Measurements from ENCODE around the gene RPS6KA1. TPM values are rescaled to one million over a fixed set of nuclear protein-coding genes. Genes with fewer than 3 reads are reported as not detected.

Gene RPS6KA1
- total and polyA plus RNA-seq, 3 experiments from 2014 or later: 187 to 193 (median 189) TPM

- peak overlapping the region in 2 of 8 donors; percentile 54 to 58 for H3K27ac Mint-ChIP-seq
- POLR2A ChIA-PET: no interaction called here
These were observed 26.0 kb downstream of the RPS6KA1 start for GRCh38 chr1:26555550-26555981.

GRCh38 chr1:26556111-26556510 is 26.6 kb downstream of the RPS6KA1 start:
- Histone ChIP-seq H3K4me1 (ENCODE audit: insufficient read depth, low read length) (peaks cover 15% of the 10 kb centered on the region), H3K36me3 (ENCODE audit: insufficient read depth, low read length) (peaks cover 69% of the 10 kb centered on the region), H3K9me3 (ENCODE audit: low read length) (no peaks in the 10 kb centered on the region), H3K4me3 (ENCODE audit: low read length) (no peak overlapping the region), H3K27ac (ENCODE audit: low read depth, low read length) (no peak overlapping the region), H3K27me3 (ENCODE audit: insufficient read depth, low read length, poor library complexity, severe bottlenecking) (no peaks in the 10 kb centered on the region)
- Mint-ChIP-seq H3K27ac (peak overlapping the region in 2 of 8 donors; percentile 64 to 79), H3K36me3 (peaks cover 9 to 91% (median 21%) of the 10 kb centered on the region in 3 donors), H3K9me3 (no peaks in the 10 kb centered on the region), H3K4me3 (no peak overlapping the region), H3K4me1 (peaks cover 7 to 11% (median 10%) of the 10 kb centered on the region in 3 donors), H3K27me3 (no peaks in the 10 kb centered on the region)
- ChIA-PET POLR2A (no interaction called here), CTCF (interaction anchor here (0.6 to 3.0 kb wide), 4 partner anchors 15 to 67 kb away, joined by 3 to 11 read pairs (median 4); no protein-coding TSS in a partner anchor)
- no peak for DNase-seq

More at GRCh38 chr1:26555550-26555981, 26.0 kb downstream of the RPS6KA1 start:
- H3K27me3 ChIP-seq (ENCODE audit: insufficient read depth, low read length, poor library complexity, severe bottlenecking): no peaks in the 10 kb centered on the region
- Mint-ChIP-seq H3K27me3 (no peaks in the 10 kb centered on the region), H3K9me3 (no peaks in the 10 kb centered on the region), H3K4me3 (no peak overlapping the region), H3K4me1 (peaks cover 7 to 11% (median 10%) of the 10 kb centered on the region in 3 donors), H3K36me3 (peaks cover 9 to 90% (median 21%) of the 10 kb centered on the region in 3 donors)
- peaks cover 68% of the 10 kb centered on the region for H3K36me3 ChIP-seq (ENCODE audit: insufficient read depth, low read length)
- H3K4me1 ChIP-seq (ENCODE audit: insufficient read depth, low read length): peaks cover 15% of the 10 kb centered on the region
- H3K4me3 ChIP-seq (ENCODE audit: low read length): no peak overlapping the region
- CTCF ChIA-PET: interaction anchor here (1.2 to 3.0 kb wide), 3 partner anchors 14 to 55 kb away, joined by 3 to 11 read pairs (median 5); no protein-coding TSS in a partner anchor
- DNase-seq: no peak
- H3K27ac ChIP-seq (ENCODE audit: low read depth, low read length): no peak overlapping the region
- no peaks in the 10 kb centered on the region for H3K9me3 ChIP-seq (ENCODE audit: low read length)

GRCh38 chr1:26557008-26557407 is 27.4 kb downstream of the RPS6KA1 start:
- H3K4me1 Mint-ChIP-seq: peaks cover 7 to 15% (median 13%) of the 10 kb centered on the region in 3 donors
- H3K36me3 ChIP-seq (ENCODE audit: insufficient read depth, low read length): peaks cover 67% of the 10 kb centered on the region
- no peak overlapping the region for H3K27ac ChIP-seq (ENCODE audit: low read depth, low read length)
- POLR2A ChIA-PET: no interaction called here
- H3K4me3 ChIP-seq (ENCODE audit: low read length): no peak overlapping the region
- CTCF ChIA-PET: no interaction called here
- H3K27me3 ChIP-seq (ENCODE audit: insufficient read depth, low read length, poor library complexity, severe bottlenecking): no peaks in the 10 kb centered on the region
- H3K27ac Mint-ChIP-seq: peak overlapping the region in 2 of 8 donors; percentile 86 to 93
- no peak overlapping the region for H3K4me3 Mint-ChIP-seq
- no peak for DNase-seq
- no peaks in the 10 kb centered on the region for H3K9me3 Mint-ChIP-seq
- H3K9me3 ChIP-seq (ENCODE audit: low read length): no peaks in the 10 kb centered on the region
- H3K27me3 Mint-ChIP-seq: no peaks in the 10 kb centered on the region
- H3K36me3 Mint-ChIP-seq: peaks cover 15 to 91% (median 27%) of the 10 kb centered on the region in 3 donors
- H3K4me1 ChIP-seq (ENCODE audit: insufficient read depth, low read length): peaks cover 15% of the 10 kb centered on the region

DNA sequence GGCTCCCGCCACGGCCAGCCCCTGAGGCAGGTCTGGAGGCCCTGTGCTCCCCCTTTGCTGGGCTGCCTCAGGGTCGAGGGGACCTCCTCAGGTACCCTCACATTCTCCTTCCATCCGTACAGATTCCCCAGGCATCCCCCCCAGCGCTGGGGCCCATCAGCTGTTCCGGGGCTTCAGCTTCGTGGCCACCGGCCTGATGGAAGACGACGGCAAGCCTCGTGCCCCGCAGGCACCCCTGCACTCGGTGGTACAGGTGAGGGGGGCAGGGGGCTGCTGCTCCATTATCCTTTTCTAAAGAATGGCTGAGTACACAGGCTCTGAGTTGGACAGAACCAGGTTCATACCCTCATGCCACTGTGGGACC is 29.1 kb downstream of the RPS6KA1 start:
- Mint-ChIP-seq H3K4me3 (no peak overlapping the region), H3K4me1 (peaks cover 4 to 11% (median 11%) of the 10 kb centered on the region in 3 donors), H3K27me3 (no peaks in the 10 kb centered on the region), H3K27ac (no peak overlapping the region), H3K9me3 (no peaks in the 10 kb centered on the region), H3K36me3 (peaks cover 20 to 91% (median 28%) of the 10 kb centered on the region in 3 donors)
- no peak overlapping the region for H3K27ac ChIP-seq (ENCODE audit: low read depth, low read length)
- ChIA-PET CTCF (no interaction called here), POLR2A (interaction anchor here (0.5 kb wide), 1 partner anchor 251 kb away, joined by 3 read pairs; no protein-coding TSS in a partner anchor)
- peaks cover 62% of the 10 kb centered on the region for H3K36me3 ChIP-seq (ENCODE audit: insufficient read depth, low read length)
- H3K9me3 ChIP-seq (ENCODE audit: low read length): no peaks in the 10 kb centered on the region
- no peaks in the 10 kb centered on the region for H3K27me3 ChIP-seq (ENCODE audit: insufficient read depth, low read length, poor library complexity, severe bottlenecking)
- H3K4me3 ChIP-seq (ENCODE audit: low read length): no peak overlapping the region
- peaks cover 12% of the 10 kb centered on the region for H3K4me1 ChIP-seq (ENCODE audit: insufficient read depth, low read length)
- DNase-seq: no peak

DNA sequence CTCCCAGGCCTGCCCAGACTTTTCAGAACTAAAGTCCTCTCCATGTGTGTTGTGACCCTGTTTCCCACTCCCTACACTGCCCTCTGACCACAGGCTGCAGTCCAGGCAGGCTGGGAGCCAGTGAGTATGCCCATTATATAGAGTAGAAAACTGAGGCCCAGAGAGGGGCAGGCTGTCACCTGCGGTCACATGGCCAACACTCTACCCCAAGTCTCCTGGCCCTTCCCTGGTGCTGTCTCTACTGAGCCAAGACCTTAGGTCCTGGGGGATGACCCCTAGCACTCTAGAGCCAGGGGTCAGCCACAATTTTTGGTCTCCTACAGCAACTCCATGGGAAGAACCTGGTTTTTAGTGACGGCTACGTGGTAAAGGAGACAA is 30.8 kb downstream of the RPS6KA1 start:
- no peaks in the 10 kb centered on the region for H3K27me3 ChIP-seq (ENCODE audit: insufficient read depth, low read length, poor library complexity, severe bottlenecking)
- ChIA-PET CTCF (interaction anchor here (2.5 kb wide), 1 partner anchor 22 kb away, joined by 9 read pairs; no protein-coding TSS in a partner anchor), POLR2A (no interaction called here)
- no peak overlapping the region for H3K4me3 ChIP-seq (ENCODE audit: low read length)
- DNase-seq: no peak
- Mint-ChIP-seq H3K36me3 (peaks cover 20 to 85% (median 28%) of the 10 kb centered on the region in 3 donors), H3K4me3 (no peak overlapping the region), H3K4me1 (peaks cover 3 to 16% (median 12%) of the 10 kb centered on the region in 3 donors), H3K27me3 (no peaks in the 10 kb centered on the region), H3K9me3 (no peaks in the 10 kb centered on the region), H3K27ac (peak overlapping the region in 1 of 8 donors; percentile 58)
- no peaks in the 10 kb centered on the region for H3K4me1 ChIP-seq (ENCODE audit: insufficient read depth, low read length)
- no peaks in the 10 kb centered on the region for H3K9me3 ChIP-seq (ENCODE audit: low read length)
- peaks cover 44% of the 10 kb centered on the region for H3K36me3 ChIP-seq (ENCODE audit: insufficient read depth, low read length)
- no peak overlapping the region for H3K27ac ChIP-seq (ENCODE audit: low read depth, low read length)

DNA sequence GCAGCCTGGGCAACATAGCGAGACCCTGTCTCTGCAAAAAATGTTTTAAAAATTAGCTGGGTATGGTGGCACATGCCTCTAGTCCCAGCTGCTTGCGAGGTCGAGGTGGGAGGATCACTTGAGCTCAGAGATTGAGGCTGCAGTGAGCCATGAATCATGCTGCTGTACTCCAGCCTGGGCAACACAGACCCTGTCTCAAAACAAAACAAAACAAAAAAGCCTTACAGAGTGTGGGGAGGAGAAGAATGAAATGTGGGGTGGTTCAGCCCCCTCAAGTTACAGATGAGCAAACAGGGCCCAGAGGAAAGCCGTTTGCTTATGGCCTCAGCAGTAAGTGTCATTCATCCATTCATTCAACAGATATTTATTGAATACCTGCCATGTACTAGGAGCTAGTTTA is 40.7 kb downstream of the RPS6KA1 start:
- Mint-ChIP-seq H3K4me3 (no peak overlapping the region), H3K36me3 (peaks cover 0 to 83% (median 15%) of the 10 kb centered on the region in 3 donors), H3K4me1 (peaks cover 4 to 17% (median 9%) of the 10 kb centered on the region in 3 donors), H3K27ac (peak overlapping the region in 4 of 8 donors; percentile 4 to 81 (median 74)), H3K9me3 (no peaks in the 10 kb centered on the region), H3K27me3 (no peaks in the 10 kb centered on the region)
- no peak overlapping the region for H3K4me3 ChIP-seq (ENCODE audit: low read length)
- CTCF ChIA-PET: no interaction called here
- H3K9me3 ChIP-seq (ENCODE audit: low read length): no peaks in the 10 kb centered on the region
- H3K27me3 ChIP-seq (ENCODE audit: insufficient read depth, low read length, poor library complexity, severe bottlenecking): no peaks in the 10 kb centered on the region
- DNase-seq: no peak
- H3K4me1 ChIP-seq (ENCODE audit: insufficient read depth, low read length): no peaks in the 10 kb centered on the region
- H3K36me3 ChIP-seq (ENCODE audit: insufficient read depth, low read length): peaks cover 40% of the 10 kb centered on the region
- POLR2A ChIA-PET: no interaction called here
- no peak overlapping the region for H3K27ac ChIP-seq (ENCODE audit: low read depth, low read length)

DNA sequence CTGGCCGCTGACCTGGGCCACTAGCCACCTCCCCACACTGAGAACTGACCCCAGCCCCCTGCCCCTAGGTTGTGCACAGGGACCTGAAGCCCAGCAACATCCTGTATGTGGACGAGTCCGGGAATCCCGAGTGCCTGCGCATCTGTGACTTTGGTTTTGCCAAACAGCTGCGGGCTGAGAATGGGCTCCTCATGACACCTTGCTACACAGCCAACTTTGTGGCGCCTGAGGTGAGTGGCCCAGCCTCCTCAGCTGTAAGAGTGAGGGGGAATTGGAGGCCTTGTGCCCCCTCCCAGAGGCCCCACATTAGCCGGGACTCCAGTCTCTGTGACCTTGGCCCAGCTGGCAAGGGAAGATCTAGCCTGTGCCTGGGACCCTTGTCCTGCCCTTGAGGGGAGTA is 41.8 kb downstream of the RPS6KA1 start:
- Histone ChIP-seq H3K27me3 (ENCODE audit: insufficient read depth, low read length, poor library complexity, severe bottlenecking) (no peaks in the 10 kb centered on the region), H3K27ac (ENCODE audit: low read depth, low read length) (no peak overlapping the region), H3K9me3 (ENCODE audit: low read length) (no peaks in the 10 kb centered on the region), H3K4me1 (ENCODE audit: insufficient read depth, low read length) (no peaks in the 10 kb centered on the region), H3K4me3 (ENCODE audit: low read length) (no peak overlapping the region), H3K36me3 (ENCODE audit: insufficient read depth, low read length) (peaks cover 43% of the 10 kb centered on the region)
- ChIA-PET POLR2A (no interaction called here), CTCF (no interaction called here)
- Mint-ChIP-seq H3K36me3 (peaks cover 0 to 86% (median 15%) of the 10 kb centered on the region in 3 donors), H3K9me3 (no peaks in the 10 kb centered on the region), H3K27ac (peak overlapping the region in 1 of 8 donors; percentile 45), H3K4me1 (peaks cover 4 to 15% (median 9%) of the 10 kb centered on the region in 3 donors), H3K4me3 (no peak overlapping the region), H3K27me3 (no peaks in the 10 kb centered on the region)
- no peak for DNase-seq

GRCh38 chr1:26574018-26574417 is 44.5 kb downstream of the RPS6KA1 start:
- no peak overlapping the region for H3K4me3 Mint-ChIP-seq
- H3K4me1 Mint-ChIP-seq: peaks cover 0 to 16% (median 13%) of the 10 kb centered on the region in 3 donors
- peaks cover 0 to 66% (median 15%) of the 10 kb centered on the region in 3 donors for H3K36me3 Mint-ChIP-seq
- Histone ChIP-seq H3K36me3 (ENCODE audit: insufficient read depth, low read length) (peaks cover 36% of the 10 kb centered on the region), H3K4me3 (ENCODE audit: low read length) (no peak overlapping the region), H3K27ac (ENCODE audit: low read depth, low read length) (no peak overlapping the region), H3K27me3 (ENCODE audit: insufficient read depth, low read length, poor library complexity, severe bottlenecking) (no peaks in the 10 kb centered on the region), H3K4me1 (ENCODE audit: insufficient read depth, low read length) (no peaks in the 10 kb centered on the region), H3K9me3 (ENCODE audit: low read length) (no peaks in the 10 kb centered on the region)
- DNase-seq: no peak
- H3K9me3 Mint-ChIP-seq: no peaks in the 10 kb centered on the region
- peak overlapping the region in 1 of 8 donors; percentile 19 for H3K27ac Mint-ChIP-seq
- ChIA-PET CTCF (no interaction called here), POLR2A (no interaction called here)
- no peaks in the 10 kb centered on the region for H3K27me3 Mint-ChIP-seq

All from CD8-positive, alpha-beta memory T cell (primary cell).